Spleen (tissue), 11 donors: ENCODE data around the gene TFPI. TPM values are rescaled to one million over a fixed set of nuclear protein-coding genes. Genes with fewer than 3 reads are reported as not detected.

Experiments used
- DNase-seq: peaks from one replicate; pipeline ENCODE4 v3.0.0-alpha.2; 2020
- H3K27ac ChIP-seq, 8 donors: fragments of 200-600 bp; sonication (generic) in 7 of 8; 1 replicate in 4 of 8; 2 replicates in 4 of 8; pipeline versions ENCODE4 v1.5.0 to v1.8.0; 2016 to 2021; ENCODE audit warnings: inconsistent platforms in 4 of 8, mild to moderate bottlenecking in 4 of 8, moderate library complexity in 1 of 8
- H3K27me3 ChIP-seq, 7 donors: fragments of 200-600 bp; sonication (generic) in 6 of 7; replicated peaks in 1 of 7; 1 replicate in 4 of 7; 2 replicates in 3 of 7; pipeline versions ENCODE4 v1.5.0 to v1.8.0; 2016 to 2021; ENCODE audit warnings: inconsistent platforms in 3 of 7, mild to moderate bottlenecking in 1 of 7
- H3K36me3 ChIP-seq, 6 donors: fragments of 200-600 bp; sonication (generic) in 5 of 6; 1 replicate in 4 of 6; 2 replicates in 2 of 6; pipeline versions ENCODE4 v1.5.0 to v1.8.0; 2016 to 2021; ENCODE audit warnings: inconsistent platforms in 2 of 6
- H3K4me1 ChIP-seq, 6 donors: fragments of 200-600 bp; sonication (generic) in 5 of 6; 1 replicate in 3 of 6; 2 replicates in 3 of 6; pipeline versions ENCODE4 v1.5.0 to v1.8.0; 2016 to 2021; ENCODE audit warnings: inconsistent platforms in 3 of 6
- H3K4me3 ChIP-seq, 8 donors: fragments of 200-600 bp; sonication (generic) in 7 of 8; 1 replicate in 4 of 8; 2 replicates in 4 of 8; pipeline versions ENCODE4 v1.5.0 to v1.8.0; 2016 to 2021; ENCODE audit warnings: inconsistent platforms in 4 of 8, mild to moderate bottlenecking in 4 of 8, moderate library complexity in 2 of 8
- H3K9me3 ChIP-seq, 8 donors: fragments of 200-600 bp; sonication (generic) in 7 of 8; 1 replicate in 4 of 8; 2 replicates in 4 of 8; pipeline versions ENCODE4 v1.5.0 to v1.8.0; 2016 to 2021; ENCODE audit warnings: inconsistent platforms in 4 of 8
- POLR2A ChIP-seq, 3 donors: fragments of 450-650 bp; IDR thresholded peaks; one replicate each; pipeline ENCODE4 v1.5.1; 2017; ENCODE audit warnings: antibody characterized with exemption in 3 of 3, mild to moderate bottlenecking in 1 of 3
- POLR2AphosphoS5 ChIP-seq, 3 donors: sonication (generic); formaldehyde crosslinking; IDR thresholded peaks; one replicate each; pipeline ENCODE4 v1.5.1; 2017; ENCODE audit warnings: antibody characterized with exemption in 3 of 3
- WGBS, 5 donors: extraction: QIAGEN DNeasy Blood & Tissue Kit in 3 of 5; methylation state at CpG; one replicate each; pipeline versions ENCODE4 v1.1.5 to v1.1.7; 2013 to 2018; 5-methylcytosine and 5-hydroxymethylcytosine counted together
- intact Hi-C: fragments of 100-400 bp; cut with DNase I; formaldehyde crosslinking; loops from one replicate; pipeline ENCODE4 v1.15.0; 2023; ENCODE audit warnings: low total_unique reads
- polyA plus RNA-seq, 3 donors: library from polyadenylated mRNA; stranded (reverse); fragments of 200-250 nt; gene quantifications; one replicate each; pipeline ENCODE4 v1.2.1, GENCODE V29; 2013
- total RNA-seq, 7 donors: library from RNA; depleted of rRNA in 3 of 7; stranded (reverse); fragments of >200 nt in 3 of 7; fragmentation: NEBNext Ultra II Directional in 4 of 7; extraction: Animal tissue kit (Norgen Biotek cat#: 25700) in 4 of 7; gene quantifications; one replicate each; pipeline versions ENCODE4 v1.1.0 to v1.2.1, GENCODE V29; 2016 to 2021
- TF ChIP-seq, protein P1 (sequence below), 11 experiments: fragments of 200-600 bp in 7 of 11; fragments of 450-650 bp in 4 of 11; sonication (generic) in 4 of 11; IDR thresholded peaks in 8 of 11; conservative IDR thresholded peaks in 3 of 11; 1 replicate in 7 of 11; 2 replicates in 4 of 11; pipeline versions ENCODE4 v1.4.0 to v1.8.0; 2016 to 2021; ENCODE audit warnings: antibody characterized with exemption in 11 of 11, inconsistent platforms in 4 of 11, mild to moderate bottlenecking in 1 of 11
- donor health status: healthy with polysubstance abuse.
- donor health status: DM: no; HTN: no; CAD: no; lungs with moderate emphysema.
- donor health status: DM: no; HTN: no; CAD: no.
- donor health status: Bipolar disorder and iron deficiency.
- donor health status: healthy.
- donor health status: DM: no; HTN: no; CAD: no.
- donor health status: DM: yes; HTN: yes; CAD: no.

TFPI gene
- total and polyA plus RNA-seq, 10 donors, result 7.4 to 117 (median 44.8) TPM

DNA sequence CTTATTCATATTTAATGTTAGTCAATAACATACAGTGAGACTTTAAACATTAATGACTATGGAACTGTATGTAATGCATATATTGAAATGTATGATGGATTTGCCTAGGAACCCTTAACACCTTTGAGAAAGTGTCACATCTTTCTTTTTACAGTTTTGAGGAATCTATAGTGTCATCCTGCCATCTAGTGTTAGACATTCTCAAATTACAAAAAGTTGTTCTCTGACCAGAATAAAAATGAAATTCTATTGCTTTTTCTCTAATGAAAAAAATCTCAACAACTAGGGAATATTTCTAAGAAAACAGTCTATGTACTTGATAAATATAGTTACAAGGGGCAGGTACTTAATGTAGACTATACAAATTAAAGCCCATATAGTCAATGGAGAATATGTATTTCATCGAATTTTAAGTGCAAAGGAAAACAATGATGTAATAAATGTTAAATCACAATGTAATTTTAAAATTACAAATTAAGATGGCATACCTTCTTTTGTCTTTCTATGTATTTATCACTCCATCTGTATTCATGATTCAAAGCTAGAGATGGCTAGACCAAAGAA, 101.1 kb downstream of the TFPI start:
- H3K27ac ChIP-seq, result no peak overlapping the region
- H3K27me3 ChIP-seq, result no peaks in the 10 kb centered on the region
- peaks cover 0 to 2% (median 0%) of the 10 kb centered on the region in 6 donors for H3K4me1 ChIP-seq
- intact Hi-C loops, result loop anchor here (5.0 to 10.0 kb wide), 2 partner anchors 158 to 591 kb away; no protein-coding TSS in a partner anchor
- no peak overlapping the region for H3K4me3 ChIP-seq
- TF ChIP-seq POLR2AphosphoS5 (IDR thresholded peaks at IDR 0.05), result no peak
- TF ChIP-seq, protein P1, sequence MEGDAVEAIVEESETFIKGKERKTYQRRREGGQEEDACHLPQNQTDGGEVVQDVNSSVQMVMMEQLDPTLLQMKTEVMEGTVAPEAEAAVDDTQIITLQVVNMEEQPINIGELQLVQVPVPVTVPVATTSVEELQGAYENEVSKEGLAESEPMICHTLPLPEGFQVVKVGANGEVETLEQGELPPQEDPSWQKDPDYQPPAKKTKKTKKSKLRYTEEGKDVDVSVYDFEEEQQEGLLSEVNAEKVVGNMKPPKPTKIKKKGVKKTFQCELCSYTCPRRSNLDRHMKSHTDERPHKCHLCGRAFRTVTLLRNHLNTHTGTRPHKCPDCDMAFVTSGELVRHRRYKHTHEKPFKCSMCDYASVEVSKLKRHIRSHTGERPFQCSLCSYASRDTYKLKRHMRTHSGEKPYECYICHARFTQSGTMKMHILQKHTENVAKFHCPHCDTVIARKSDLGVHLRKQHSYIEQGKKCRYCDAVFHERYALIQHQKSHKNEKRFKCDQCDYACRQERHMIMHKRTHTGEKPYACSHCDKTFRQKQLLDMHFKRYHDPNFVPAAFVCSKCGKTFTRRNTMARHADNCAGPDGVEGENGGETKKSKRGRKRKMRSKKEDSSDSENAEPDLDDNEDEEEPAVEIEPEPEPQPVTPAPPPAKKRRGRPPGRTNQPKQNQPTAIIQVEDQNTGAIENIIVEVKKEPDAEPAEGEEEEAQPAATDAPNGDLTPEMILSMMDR (IDR thresholded peaks at IDR 0.05 in 8 of 11, conservative IDR thresholded peaks at IDR 0.05 in 3 of 11), result peak in 6 of 11 experiments; percentile 11 to 48 (median 26)
- no peaks in the 10 kb centered on the region for H3K36me3 ChIP-seq
- WGBS, 5 donors, result 76 to 96% (median 80%) methylated on average over 1 of the region's 1 CpG
- H3K9me3 ChIP-seq, result no peaks in the 10 kb centered on the region
- no peak for DNase-seq

- intact Hi-C loops, result loop anchor here (5.0 to 10.0 kb wide), 2 partner anchors 157 to 589 kb away; no protein-coding TSS in a partner anchor
- Histone ChIP-seq H3K4me1 (peaks cover 0 to 14% (median 0%) of the 10 kb centered on the region in 6 donors), H3K4me3 (no peak overlapping the region), H3K27me3 (no peaks in the 10 kb centered on the region), H3K27ac (no peak overlapping the region), H3K36me3 (no peaks in the 10 kb centered on the region), H3K9me3 (no peaks in the 10 kb centered on the region)
- DNase-seq, result no peak
- TF ChIP-seq POLR2A (IDR thresholded peaks at IDR 0.05) (no peak), POLR2AphosphoS5 (IDR thresholded peaks at IDR 0.05) (no peak)
- TF ChIP-seq, protein P1 (IDR thresholded peaks at IDR 0.05 in 8 of 11, conservative IDR thresholded peaks at IDR 0.05 in 3 of 11), result no peak
These were observed 102.7 kb downstream of the TFPI start for GRCh38 chr2:187451510-187451909.

GRCh38 chr2:187447336-187447735, 106.9 kb downstream of the TFPI start:
- 3 to 12% (median 4%) methylated on average over 3 of the region's 3 CpGs for WGBS, 5 donors
- DNase-seq, result no peak
- peak overlapping the region; percentile 12 to 58 (median 24) for H3K4me3 ChIP-seq
- H3K36me3 ChIP-seq, result no peaks in the 10 kb centered on the region
- peaks cover 0 to 14% (median 0%) of the 10 kb centered on the region in 6 donors for H3K4me1 ChIP-seq
- no peak for TF ChIP-seq POLR2AphosphoS5 (IDR thresholded peaks at IDR 0.05)
- no peak for TF ChIP-seq POLR2A (IDR thresholded peaks at IDR 0.05)
- TF ChIP-seq, protein P1 (IDR thresholded peaks at IDR 0.05 in 8 of 11, conservative IDR thresholded peaks at IDR 0.05 in 3 of 11), result no peak
- intact Hi-C loops, result no loop called here
- H3K27me3 ChIP-seq, result no peaks in the 10 kb centered on the region
- no peaks in the 10 kb centered on the region for H3K9me3 ChIP-seq
- peak overlapping the region in 7 of 8 donors; percentile 37 to 78 (median 58) for H3K27ac ChIP-seq

DNA sequence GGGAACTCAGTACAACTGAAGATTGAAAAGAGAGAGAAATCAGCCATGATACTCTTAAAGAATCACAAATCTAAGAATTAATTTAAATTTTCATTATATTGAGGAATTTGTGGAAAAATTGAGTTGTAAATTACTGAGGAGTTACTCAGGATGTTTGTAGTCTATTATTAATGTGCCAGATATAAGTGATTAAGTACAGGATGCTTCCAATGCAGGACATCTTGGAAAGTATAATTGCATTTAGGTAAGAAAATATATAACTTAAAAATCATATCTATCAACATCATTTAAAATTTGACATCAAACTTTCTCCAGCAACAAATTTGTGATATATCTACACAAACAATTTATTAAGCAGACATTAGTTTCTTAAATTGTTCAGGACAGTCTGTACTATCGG, 107.5 kb downstream of the TFPI start:
- H3K4me3 ChIP-seq, result peak overlapping the region; percentile 0 to 58 (median 24)
- 18 to 35% (median 33%) methylated on average over 1 of the region's 1 CpG for WGBS, 5 donors
- TF ChIP-seq POLR2AphosphoS5 (IDR thresholded peaks at IDR 0.05) (no peak), POLR2A (IDR thresholded peaks at IDR 0.05) (no peak)
- TF ChIP-seq, protein P1 (IDR thresholded peaks at IDR 0.05 in 8 of 11, conservative IDR thresholded peaks at IDR 0.05 in 3 of 11), result no peak
- no peaks in the 10 kb centered on the region for H3K27me3 ChIP-seq
- no peaks in the 10 kb centered on the region for H3K9me3 ChIP-seq
- H3K36me3 ChIP-seq, result no peaks in the 10 kb centered on the region
- H3K4me1 ChIP-seq, result peaks cover 0 to 14% (median 0%) of the 10 kb centered on the region in 6 donors
- intact Hi-C loops, result no loop called here
- H3K27ac ChIP-seq, result peak overlapping the region in 7 of 8 donors; percentile 37 to 78 (median 58)
- DNase-seq, result no peak
